Pancreas (tissue), 10 donors: Measurements from ENCODE around the gene RYR1. TPM values are rescaled to one million over a fixed set of nuclear protein-coding genes. Genes with fewer than 3 reads are reported as not detected.

ENCODE experiments used
- ATAC-seq, 4 donors: fragments of 200-7000 bp; cut with Tn5 transposase; one replicate each; pipeline versions ENCODE4 v1.8.0 to v1.9.1; 2020; ENCODE audit warnings: mild to moderate bottlenecking in 4 of 4, moderate library complexity in 4 of 4
- DNase-seq, 6 donors: peaks; one replicate each; pipeline ENCODE4 v3.0.0-alpha.2; 2020
- FAIRE-seq: peaks from 2 replicates; lab custom pipeline; 2012; peaks lifted over from hg19 to GRCh38; lab: Jason Lieb, UNC
- H3K27ac ChIP-seq, 4 donors: fragments of 200-600 bp; sonication (generic); 1 replicate in 3 of 4; 2 replicates in 1 of 4; pipeline versions ENCODE4 v1.5.0 to v1.8.0; 2020
- H3K27me3 ChIP-seq, 4 donors: fragments of 200-600 bp; one replicate each; pipeline ENCODE4 v1.8.0; 2021
- H3K36me3 ChIP-seq, 3 donors: fragments of 200-600 bp; sonication (generic) in 1 of 3; one replicate each; pipeline versions ENCODE4 v1.5.0 to v1.8.0; 2020 to 2021
- H3K4me1 ChIP-seq, 3 donors: fragments of 200-600 bp; one replicate each; pipeline ENCODE4 v1.8.0; 2021
- H3K4me3 ChIP-seq, 4 donors: fragments of 200-600 bp; sonication (generic) in 2 of 4; one replicate each; pipeline versions ENCODE4 v1.5.0 to v1.8.0; 2020 to 2021
- H3K9me3 ChIP-seq, 4 donors: fragments of 200-600 bp; one replicate each; pipeline ENCODE4 v1.8.0; 2021
- WGBS, 2 donors: extraction: QIAGEN DNeasy Blood & Tissue Kit; methylation state at CpG; one replicate each; pipeline ENCODE4 v1.1.7; 2013; 5-methylcytosine and 5-hydroxymethylcytosine counted together
- intact Hi-C, 3 donors: fragments of 100-400 bp; cut with DNase I; formaldehyde crosslinking; loops; one replicate each; pipeline versions ENCODE4 v1.11.1 to v1.14.2; 2022
- polyA plus RNA-seq, 2 donors: library from polyadenylated mRNA; stranded (reverse); fragments of 200-250 nt; gene quantifications; one replicate each; pipeline ENCODE4 v1.2.3, GENCODE V29; 2013
- total RNA-seq, 6 donors: library from RNA; stranded (reverse); fragmentation: NEBNext Ultra II Directional in 4 of 6; extraction: Animal tissue kit (Norgen Biotek cat#: 25700) in 4 of 6; gene quantifications; one replicate each; pipeline versions ENCODE4 v1.2.1 to v1.2.4, GENCODE V29; 2021 to 2023
- TF ChIP-seq, protein P1 (sequence below), 4 donors: fragments of 200-600 bp; sonication (generic) in 3 of 4; IDR thresholded peaks; one replicate each; pipeline versions ENCODE4 v1.5.0 to v1.8.0; 2021; ENCODE audit warnings: antibody characterized with exemption in 4 of 4
- donor health status: healthy with polysubstance abuse.
- donor health status: DM: no; HTN: no; CAD: no; lungs with moderate emphysema.
- donor health status: DM: no; HTN: no; CAD: no.
- donor health status: control.
- donor health status: control.
- donor health status: Bipolar disorder and iron deficiency.
- donor health status: DM: yes; HTN: yes; CAD: no.
- donor health status: DM: no; HTN: no; CAD: no.
- donor health status: DM: no; HTN: no; CAD: no.
- donor health status: DM: yes; HTN: yes; CAD: no.

RYR1 gene
- total and polyA plus RNA-seq, 8 donors, result 0.19 to 1.4 (median 0.57) TPM

DNA sequence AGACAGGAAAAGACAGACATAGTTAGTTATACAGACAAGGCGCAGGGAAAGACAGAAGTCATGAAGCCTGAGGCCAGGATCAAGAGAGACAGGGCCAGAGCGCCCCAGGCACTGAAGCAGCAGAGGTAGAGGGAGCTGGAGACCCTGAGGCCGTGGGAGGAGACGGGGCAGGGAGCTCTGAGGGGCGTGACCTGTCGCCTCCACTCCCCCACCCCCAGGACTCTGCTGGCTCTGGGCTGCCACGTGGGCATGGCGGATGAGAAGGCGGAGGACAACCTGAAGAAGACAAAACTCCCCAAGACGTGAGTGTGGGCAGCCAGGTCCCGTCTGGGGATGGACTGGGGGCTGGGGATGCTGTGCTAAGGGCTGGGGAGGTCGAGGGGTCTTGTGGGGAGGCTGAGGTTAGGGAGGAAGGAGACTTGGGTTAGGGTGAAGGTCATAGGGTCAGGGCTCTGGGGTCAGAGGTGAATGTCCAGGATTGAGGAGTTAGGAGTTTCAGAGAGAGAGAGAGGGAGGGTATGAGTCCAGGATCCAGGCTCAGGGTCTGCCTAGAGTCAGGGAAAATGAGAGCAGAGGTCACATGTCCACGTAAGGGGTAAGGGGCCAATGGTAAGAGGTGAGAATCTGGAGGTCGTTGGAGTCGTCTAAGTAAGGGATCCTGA is 31.1 kb downstream of the RYR1 start:
- FAIRE-seq (no peak), DNase-seq (no peak), ATAC-seq (no peak)
- TF ChIP-seq, protein P1, sequence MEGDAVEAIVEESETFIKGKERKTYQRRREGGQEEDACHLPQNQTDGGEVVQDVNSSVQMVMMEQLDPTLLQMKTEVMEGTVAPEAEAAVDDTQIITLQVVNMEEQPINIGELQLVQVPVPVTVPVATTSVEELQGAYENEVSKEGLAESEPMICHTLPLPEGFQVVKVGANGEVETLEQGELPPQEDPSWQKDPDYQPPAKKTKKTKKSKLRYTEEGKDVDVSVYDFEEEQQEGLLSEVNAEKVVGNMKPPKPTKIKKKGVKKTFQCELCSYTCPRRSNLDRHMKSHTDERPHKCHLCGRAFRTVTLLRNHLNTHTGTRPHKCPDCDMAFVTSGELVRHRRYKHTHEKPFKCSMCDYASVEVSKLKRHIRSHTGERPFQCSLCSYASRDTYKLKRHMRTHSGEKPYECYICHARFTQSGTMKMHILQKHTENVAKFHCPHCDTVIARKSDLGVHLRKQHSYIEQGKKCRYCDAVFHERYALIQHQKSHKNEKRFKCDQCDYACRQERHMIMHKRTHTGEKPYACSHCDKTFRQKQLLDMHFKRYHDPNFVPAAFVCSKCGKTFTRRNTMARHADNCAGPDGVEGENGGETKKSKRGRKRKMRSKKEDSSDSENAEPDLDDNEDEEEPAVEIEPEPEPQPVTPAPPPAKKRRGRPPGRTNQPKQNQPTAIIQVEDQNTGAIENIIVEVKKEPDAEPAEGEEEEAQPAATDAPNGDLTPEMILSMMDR (IDR thresholded peaks at IDR 0.05), result no peak
- intact Hi-C loops, result no loop called here
- no peaks in the 10 kb centered on the region for H3K36me3 ChIP-seq
- no peaks in the 10 kb centered on the region for H3K27me3 ChIP-seq
- H3K4me3 ChIP-seq, result no peak overlapping the region
- no peaks in the 10 kb centered on the region for H3K9me3 ChIP-seq
- H3K4me1 ChIP-seq, result no peaks in the 10 kb centered on the region
- H3K27ac ChIP-seq, result no peak overlapping the region
- 42 to 48% methylated on average over 15 of the region's 15 CpGs for WGBS, 2 donors

DNA sequence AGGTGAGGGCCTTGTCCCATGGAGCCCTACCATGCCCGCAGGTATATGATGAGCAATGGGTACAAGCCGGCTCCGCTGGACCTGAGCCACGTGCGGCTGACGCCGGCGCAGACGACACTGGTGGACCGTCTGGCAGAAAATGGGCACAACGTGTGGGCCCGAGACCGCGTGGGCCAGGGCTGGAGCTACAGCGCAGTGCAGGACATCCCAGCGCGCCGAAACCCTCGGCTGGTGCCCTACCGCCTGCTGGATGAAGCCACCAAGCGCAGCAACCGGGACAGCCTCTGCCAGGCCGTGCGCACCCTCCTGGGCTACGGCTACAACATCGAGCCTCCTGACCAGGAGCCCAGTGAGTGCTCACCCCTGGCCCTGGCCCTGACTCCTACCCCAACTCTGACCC is 32.6 kb downstream of the RYR1 start:
- H3K27me3 ChIP-seq, result no peaks in the 10 kb centered on the region
- H3K4me1 ChIP-seq, result no peaks in the 10 kb centered on the region
- DNase-seq, result no peak
- H3K9me3 ChIP-seq, result no peaks in the 10 kb centered on the region
- H3K27ac ChIP-seq, result no peak overlapping the region
- no peaks in the 10 kb centered on the region for H3K36me3 ChIP-seq
- TF ChIP-seq, protein P1 (IDR thresholded peaks at IDR 0.05), result no peak
- ATAC-seq, result no peak
- no peak for FAIRE-seq
- WGBS, 2 donors, result 89 to 94% methylated on average over 26 of the region's 26 CpGs
- intact Hi-C loops, result no loop called here
- no peak overlapping the region for H3K4me3 ChIP-seq

DNA sequence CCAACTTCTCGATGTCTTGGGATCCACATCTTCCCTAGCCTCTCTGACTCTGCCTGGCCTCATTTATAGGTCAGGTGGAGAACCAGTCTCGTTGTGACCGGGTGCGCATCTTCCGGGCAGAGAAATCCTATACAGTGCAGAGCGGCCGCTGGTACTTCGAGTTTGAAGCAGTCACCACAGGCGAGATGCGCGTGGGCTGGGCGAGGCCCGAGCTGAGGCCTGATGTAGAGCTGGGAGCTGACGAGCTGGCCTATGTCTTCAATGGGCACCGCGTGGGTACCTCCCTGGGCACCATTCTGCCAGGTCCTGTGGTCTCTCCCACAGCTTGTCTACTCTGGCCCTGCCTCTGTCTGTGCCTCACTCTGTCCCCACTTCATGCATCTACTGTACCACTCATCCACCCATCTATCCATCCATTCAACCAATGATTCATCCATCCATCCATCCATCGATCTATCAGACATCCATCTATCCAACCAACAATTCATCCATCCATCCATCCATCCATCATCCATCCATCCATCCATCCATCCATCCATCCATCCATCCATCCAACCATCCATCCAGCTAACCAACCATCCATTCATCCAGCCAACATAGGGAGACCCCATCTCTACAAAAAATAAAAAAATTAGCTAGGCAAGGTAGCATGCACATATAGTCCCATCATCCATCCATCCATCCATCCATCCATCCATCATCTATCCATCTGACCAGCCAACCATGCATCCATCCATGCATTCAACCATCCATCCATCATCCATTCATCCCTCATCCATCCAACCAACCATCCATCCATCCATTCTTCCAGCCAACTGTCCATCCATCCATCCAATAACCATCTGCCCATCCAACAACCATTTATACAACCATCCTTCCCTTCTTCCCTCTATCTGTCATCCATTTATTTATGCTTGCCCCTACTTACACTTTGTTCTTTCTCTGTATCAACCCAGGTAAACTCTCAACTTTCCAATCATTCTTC is 34.3 kb downstream of the RYR1 start:
- no peaks in the 10 kb centered on the region for H3K27me3 ChIP-seq
- 75 to 85% methylated on average over 17 of the region's 17 CpGs for WGBS, 2 donors
- intact Hi-C loops, result no loop called here
- no peaks in the 10 kb centered on the region for H3K4me1 ChIP-seq
- FAIRE-seq, result no peak
- TF ChIP-seq, protein P1 (IDR thresholded peaks at IDR 0.05), result no peak
- no peaks in the 10 kb centered on the region for H3K36me3 ChIP-seq
- DNase-seq, result no peak
- no peaks in the 10 kb centered on the region for H3K9me3 ChIP-seq
- no peak for ATAC-seq
- no peak overlapping the region for H3K4me3 ChIP-seq
- H3K27ac ChIP-seq, result no peak overlapping the region

DNA sequence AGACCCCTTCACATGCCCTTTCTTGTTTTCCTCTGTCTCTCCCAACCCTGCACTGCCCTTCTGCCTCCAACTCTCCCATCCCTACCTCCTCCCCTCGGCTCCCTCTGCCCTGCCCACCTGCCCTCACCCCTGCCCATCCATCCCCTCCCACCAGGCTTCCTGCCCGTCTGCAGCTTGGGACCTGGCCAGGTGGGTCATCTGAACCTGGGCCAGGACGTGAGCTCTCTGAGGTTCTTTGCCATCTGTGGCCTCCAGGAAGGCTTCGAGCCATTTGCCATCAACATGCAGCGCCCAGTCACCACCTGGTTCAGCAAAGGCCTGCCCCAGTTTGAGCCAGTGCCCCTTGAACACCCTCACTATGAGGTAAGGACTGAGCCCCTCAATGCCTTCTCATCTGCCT is 35.7 kb downstream of the RYR1 start:
- intact Hi-C loops, result no loop called here
- no peaks in the 10 kb centered on the region for H3K36me3 ChIP-seq
- no peaks in the 10 kb centered on the region for H3K9me3 ChIP-seq
- H3K4me1 ChIP-seq, result no peaks in the 10 kb centered on the region
- H3K27me3 ChIP-seq, result no peaks in the 10 kb centered on the region
- TF ChIP-seq, protein P1 (IDR thresholded peaks at IDR 0.05), result no peak
- no peak overlapping the region for H3K27ac ChIP-seq
- ATAC-seq (no peak), DNase-seq (no peak), FAIRE-seq (no peak)
- 31 to 39% methylated on average over 5 of the region's 5 CpGs for WGBS, 2 donors
- no peak overlapping the region for H3K4me3 ChIP-seq
